ENCODE data around the gene ANKRD1.

Gene ANKRD1

GRCh38 chr10:90937645-90938258 lies 16.9 kb upstream of the ANKRD1 start:
- intact Hi-C loops (cut with DNase I), result no loop called here
- no peak for DNase-seq

DNA sequence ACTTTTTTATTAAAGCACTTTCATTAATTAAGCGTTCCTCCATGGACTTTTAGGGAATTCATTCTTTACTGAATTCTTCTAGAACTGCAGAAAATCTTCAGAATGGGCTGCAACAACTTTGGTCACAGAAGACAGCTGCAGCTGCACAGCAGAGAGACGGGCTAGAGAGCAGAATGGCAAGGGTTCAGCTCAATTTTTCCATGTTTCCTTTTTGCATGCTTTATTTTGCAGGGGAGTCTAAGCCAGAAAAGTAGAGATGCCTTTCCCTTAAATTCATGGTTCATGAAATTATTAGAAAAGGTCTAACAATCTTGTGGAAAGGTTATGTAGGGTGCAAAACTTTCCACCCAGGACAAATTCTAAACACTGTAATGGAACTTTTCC lies 15.4 kb upstream of the ANKRD1 start:
- DNase-seq, result no peak
- intact Hi-C loops (cut with DNase I), result no loop called here

DNA sequence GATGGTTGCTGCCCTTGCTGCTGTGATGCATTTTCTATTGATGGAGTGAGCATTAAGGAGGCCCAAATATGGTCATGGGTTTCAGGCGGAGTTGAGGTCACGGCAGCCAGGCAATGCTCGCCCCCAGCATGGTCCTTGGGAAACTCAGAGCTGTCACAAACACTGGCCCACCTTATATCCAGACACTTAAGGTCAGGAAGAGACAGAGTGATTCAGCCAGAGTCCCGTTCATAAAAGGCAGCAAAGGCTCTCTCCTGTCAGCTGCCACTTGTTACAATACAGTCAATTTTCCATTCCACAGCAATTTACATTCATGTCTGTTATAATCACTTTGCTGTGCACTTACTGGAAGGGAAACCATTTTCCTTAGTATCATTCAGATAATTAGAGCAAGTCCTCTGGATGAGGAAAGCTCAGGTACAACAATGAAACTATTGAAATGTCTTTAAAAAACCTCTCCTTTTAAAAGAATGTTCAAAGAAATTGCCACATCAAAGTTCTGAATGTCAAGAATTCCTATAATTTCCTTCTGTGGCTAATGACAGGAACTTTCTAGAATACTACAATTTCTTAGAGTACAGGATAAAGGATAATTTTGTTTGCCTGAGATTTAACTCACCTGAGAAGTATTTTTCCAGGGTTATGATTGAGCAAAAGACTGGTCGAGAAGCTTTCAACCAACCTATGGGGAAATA lies 14.8 kb upstream of the ANKRD1 start:
- no peak for DNase-seq
- intact Hi-C loops (cut with DNase I), result no loop called here

GRCh38 chr10:90930971-90931871 lies 10.3 kb upstream of the ANKRD1 start:
- intact Hi-C loops (cut with DNase I), result no loop called here
- DNase-seq, result no peak

DNA sequence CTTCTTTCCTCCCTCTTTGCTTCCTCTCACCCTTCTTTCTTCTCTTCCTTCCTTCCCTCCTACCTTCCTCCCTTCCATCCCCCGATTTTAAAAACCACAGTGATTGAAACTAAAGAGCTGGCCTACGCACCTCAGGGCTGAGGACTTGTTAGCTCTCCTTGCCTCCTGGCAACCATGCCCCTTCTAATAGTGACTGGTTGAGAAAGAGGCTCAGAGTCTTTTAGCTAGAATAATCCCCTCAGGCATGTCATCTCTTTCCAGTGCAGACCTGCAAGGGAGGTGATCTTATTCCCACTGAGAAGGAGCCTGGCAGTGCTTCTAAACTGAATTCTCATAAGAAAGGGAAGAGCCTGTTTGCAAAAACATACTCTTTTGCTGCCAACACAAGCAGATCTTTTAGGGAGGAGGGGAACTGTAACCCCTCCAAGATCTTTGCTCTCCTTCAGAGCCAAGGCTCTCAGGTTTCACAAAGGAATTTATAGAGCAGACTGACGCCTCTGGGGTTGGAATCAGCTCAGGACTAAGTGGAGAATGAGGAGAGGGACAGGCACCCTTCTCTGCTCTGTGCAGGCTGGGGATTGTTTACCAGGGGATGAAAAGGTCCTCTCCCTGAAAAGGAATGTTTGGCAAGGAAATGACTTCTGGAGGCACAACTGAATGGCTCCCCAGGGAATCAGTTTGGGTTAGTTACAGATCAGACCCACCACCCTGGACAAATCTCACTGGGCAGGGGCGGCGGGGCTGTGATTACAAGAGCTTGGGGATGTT lies 9.4 kb upstream of the ANKRD1 start:
- intact Hi-C loops (cut with DNase I), result no loop called here
- no peak for DNase-seq

DNA sequence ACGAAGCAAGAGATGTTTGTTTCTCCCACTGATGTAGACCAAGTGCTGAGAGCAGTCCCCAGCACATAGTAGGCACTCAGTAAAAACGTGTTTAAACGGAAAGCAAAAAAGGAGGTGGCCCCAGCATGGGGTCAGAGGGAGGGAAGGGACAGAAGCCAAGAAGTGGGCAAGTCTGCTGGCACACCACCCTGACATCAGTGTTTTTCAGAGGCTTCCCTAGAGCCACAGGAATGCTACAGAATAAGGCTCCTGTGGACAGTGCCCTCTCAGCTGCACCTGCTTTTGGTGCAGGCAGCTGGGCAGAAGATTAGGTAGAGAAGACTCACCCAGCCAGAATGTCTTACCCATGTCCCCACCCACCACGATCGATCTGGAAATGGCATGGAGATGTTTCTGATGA lies 8.3 kb upstream of the ANKRD1 start:
- intact Hi-C loops (cut with DNase I), result no loop called here
- DNase-seq, result no peak

DNA sequence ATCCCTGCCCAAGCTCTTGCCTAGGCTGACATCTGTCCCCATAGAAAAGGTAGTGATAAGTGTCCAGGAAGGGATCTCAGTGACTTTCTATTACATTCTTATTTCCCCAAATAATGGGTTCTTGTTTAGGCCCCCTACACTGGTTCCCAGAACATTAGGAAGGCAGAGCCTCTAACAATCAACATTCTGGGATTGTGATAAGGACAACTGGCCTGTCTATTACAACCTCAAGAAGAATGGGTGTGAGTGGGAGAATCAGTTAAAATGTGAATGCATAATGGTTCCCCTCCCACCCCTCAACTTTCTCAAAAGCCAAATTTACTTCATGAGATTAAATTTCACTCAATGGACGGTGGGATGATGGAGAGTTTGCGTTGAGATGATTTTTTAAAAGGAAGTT lies 6.4 kb upstream of the ANKRD1 start:
- DNase-seq, result no peak
- intact Hi-C loops (cut with DNase I), result no loop called here

- DNase-seq, result no peak
- intact Hi-C loops (cut with DNase I), result no loop called here
Observed at GRCh38 chr10:90925079-90926029, 4.5 kb upstream of the ANKRD1 start.

DNA sequence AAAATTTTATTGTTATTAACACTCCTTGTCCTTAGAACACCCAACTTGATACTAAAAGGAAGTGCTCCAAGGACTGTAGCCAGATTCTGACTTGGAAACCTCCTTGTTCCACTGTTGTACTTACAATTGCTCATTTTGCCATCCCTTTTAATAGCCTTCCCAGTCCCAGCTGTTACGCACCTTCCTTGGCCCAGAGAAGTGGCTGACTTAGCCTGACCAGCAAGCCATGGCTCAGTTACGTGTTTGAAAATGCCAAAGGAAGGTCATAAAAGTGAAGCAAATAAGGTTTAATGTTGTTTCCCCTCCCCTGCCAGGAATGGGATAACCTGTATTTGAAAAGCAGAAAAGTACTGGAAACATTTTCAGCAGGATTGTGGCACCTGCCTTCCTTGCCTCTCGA lies 3.7 kb upstream of the ANKRD1 start:
- intact Hi-C loops (cut with DNase I), result no loop called here
- no peak for DNase-seq

- DNase-seq, result no peak
- intact Hi-C loops (cut with DNase I), result no loop called here
Observed at GRCh38 chr10:90923111-90923731, 2.3 kb upstream of the ANKRD1 start.

DNA sequence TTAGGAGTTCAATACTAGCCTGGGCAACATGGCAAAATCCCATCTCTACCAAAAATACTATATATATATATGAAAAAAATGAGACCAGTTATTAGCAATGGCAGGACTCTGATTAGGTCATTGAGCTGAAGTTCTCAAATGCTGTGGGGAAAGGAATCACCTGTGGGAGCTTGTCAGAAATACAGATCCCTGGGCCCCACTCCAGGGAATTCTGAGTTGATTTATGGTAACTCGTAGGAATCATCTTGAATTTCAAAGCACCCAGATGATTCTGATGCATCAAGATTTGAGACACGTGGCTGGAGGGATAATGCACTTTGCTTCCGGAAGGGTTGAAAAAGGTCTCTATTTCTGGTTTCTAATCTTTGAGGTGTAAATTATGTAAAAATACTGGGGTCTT lies 1.0 kb upstream of the ANKRD1 start:
- intact Hi-C loops (cut with DNase I), result no loop called here
- no peak for DNase-seq

DNA sequence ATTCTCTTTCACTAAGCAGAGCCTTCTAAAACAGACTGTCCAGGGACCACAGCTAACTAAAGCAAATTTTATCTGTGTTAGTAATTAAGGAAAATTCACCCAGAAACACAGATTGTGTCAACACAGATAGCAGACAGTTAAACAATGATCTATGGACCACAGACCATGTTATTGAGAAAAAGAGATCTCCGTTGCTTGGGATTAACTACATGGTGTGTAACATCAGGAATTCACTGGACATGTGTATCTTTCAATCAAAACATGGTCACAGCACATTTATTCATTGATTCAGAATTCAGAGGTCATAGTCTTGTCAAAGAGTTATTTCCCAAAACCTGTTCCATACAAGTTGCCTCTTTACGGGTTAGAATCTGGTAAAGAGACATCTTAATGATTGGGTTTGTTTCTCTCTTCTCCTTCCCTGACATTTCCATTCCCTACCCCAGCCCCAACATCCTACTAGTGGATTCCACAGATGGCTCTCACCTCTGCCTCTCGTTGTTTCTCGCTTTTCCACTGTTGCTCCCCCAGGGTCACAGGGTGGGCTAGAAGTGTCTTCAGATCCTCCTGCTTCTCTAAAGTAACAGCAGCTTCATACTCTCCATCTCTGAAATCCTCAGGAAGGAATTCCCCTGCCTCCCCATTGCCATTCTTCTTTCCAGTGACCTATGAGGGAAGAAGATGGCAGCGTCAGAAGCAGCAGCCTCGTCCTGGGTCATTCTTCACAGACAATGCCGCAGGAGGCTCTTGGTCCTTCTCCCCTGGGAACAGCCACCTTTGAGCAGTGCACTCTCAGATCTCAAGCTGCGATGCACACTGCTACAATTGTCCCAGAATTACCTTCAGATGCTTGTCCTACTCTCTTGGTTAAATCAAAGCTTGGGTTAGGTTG lies 958 bp downstream of the ANKRD1 start:
- intact Hi-C loops (cut with DNase I), result no loop called here
- DNase-seq, result no peak

GRCh38 chr10:90917968-90918318 lies 2.9 kb downstream of the ANKRD1 start:
- no peak for DNase-seq
- intact Hi-C loops (cut with DNase I), result no loop called here

DNA sequence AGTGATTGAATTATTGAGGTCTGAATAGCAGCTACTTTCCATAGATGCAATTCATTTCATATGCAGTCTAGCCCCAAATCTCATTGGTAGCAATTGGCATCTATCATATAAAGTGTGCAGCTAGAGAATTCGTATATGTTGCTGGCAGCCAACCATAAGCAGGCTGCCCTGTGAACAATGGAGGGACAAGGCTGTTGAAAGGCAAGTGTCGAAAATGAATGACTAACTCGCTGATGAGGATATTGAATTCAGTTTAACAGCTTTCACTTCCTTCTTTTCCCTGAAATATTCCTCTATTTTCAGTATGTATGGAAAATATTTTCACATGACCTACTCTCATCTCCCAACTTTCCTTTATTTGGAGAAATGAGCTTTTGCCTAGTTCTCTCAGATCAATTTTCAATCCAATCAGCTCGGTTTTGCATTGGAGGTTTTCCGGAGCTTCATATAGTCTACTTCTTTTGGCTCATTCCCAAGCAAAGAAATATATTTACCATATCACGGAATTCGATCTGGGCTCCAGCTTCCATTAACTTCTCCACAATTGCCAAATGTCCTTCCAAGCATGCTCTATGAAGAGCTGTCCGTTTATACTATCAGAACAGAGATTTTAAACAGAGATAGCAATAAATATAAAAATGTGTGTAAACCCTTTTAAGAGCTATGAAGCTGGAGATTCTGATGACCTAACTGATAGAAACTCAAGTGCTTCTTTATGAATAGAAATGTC lies 3.5 kb downstream of the ANKRD1 start:
- no peak for DNase-seq
- intact Hi-C loops (cut with DNase I), result no loop called here

- DNase-seq, result no peak
- intact Hi-C loops (cut with DNase I), result no loop called here
Observed at GRCh38 chr10:90916392-90917237, 4.3 kb downstream of the ANKRD1 start.

DNA sequence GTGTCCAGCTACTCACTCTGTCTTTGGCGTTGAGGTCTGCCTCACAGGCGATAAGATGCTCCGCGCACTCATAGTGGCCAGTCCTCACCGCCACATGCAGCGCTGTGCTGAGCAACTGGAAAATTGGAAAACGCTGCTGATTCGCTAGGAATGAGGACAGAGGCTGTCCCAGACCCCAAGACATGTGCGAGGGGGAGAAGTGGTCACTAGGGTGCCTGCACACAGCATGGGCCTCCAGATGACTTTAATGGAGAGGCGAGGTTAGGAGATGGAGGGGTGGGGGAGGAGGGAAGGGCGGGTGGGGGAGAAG lies 5.2 kb downstream of the ANKRD1 start:
- DNase-seq, result no peak
- intact Hi-C loops (cut with DNase I), result no loop called here
